Forelimb muscle (tissue), 1 donor: Measurements from ENCODE around the gene AGAP2. TPM values are rescaled to one million over a fixed set of nuclear protein-coding genes. Genes with fewer than 3 reads are reported as not detected.

ENCODE experiments used
- DNase-seq: peaks from one replicate; pipeline ENCODE4 v3.0.0-alpha.2; 2013; ENCODE audit warnings: low read depth
- polyA plus RNA-seq: library from polyadenylated mRNA; unstranded; fragments of 120-200 nt; gene quantifications from one replicate; pipeline ENCODE4 v1.2.1, GENCODE V29; 2013; ENCODE audit not compliant: insufficient read length

Gene AGAP2
- polyA plus RNA-seq, 1 donor: 8.2 TPM

DNA sequence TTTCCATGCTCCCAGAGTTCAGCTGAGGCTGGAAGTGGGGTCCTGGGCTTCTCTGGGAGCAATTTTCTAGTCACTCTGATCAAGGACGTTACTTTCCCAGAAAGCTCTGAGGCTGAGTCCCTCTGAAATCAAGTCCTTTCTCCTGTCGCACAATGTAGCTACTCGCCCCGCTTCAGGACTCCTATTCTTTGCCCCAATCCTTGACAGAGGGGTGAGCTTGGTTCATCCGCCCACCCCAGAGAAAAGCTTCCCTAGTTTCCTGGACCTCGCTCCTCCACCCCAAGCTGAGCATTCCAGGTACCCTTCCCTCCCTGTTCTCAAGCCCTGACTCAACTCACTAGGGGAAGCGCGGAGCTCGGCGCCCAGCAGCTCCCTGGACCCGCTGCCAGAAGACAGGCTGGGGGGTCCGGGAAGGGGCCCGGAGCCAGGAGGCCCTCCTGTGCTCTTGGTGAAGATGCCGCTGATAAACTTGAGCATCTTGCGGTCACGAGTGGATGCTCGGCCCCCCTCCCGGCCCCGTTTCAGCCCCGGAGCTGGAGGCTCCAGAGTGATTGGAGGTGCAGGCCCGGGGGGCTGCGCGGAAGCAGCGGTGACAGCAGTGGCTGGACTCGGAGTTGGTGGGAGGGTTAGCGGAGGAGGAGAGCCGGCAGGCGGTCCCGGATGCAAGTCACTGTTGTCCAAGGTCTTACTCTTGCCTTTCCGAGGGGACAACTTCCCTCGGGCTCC lies 1.6 kb downstream of the AGAP2 start:
- DNase-seq: no peak

- DNase-seq: no peak
Observed at GRCh38 chr12:57735952-57736740, 2.4 kb downstream of the AGAP2 start.

DNA sequence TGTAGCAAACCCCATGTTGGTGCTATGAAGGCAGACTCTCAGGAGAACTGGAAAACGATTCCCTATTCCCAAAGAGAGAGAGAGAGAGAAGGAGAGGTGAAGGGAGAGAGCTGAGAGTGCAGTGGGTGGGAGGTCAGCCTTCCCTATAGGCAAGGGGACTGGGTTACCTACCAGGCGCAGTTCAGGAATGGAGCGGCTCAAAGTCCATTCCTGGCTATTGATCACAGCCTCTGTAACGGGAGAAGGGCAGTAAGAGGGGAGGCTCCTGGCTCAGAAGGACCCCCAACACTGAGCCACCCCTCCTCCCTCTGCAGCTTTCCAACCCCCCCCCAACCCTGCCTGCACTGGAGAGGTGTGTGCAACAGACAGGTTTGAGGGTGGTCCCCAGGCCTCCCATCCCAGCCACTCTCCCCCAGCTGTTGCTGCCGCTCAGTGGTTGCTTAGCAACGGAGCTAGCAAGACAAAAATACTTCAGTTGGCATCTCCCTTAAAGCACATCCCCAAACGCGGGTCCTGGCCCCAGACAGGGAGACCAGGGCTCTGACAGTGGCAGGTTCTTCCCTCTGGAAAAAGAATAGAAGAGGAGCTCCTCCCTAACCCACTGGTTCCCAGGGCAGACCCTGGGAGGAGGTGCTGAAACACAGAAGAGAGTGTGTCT lies 3.2 kb downstream of the AGAP2 start:
- no peak for DNase-seq

GRCh38 chr12:57734591-57734990 lies 4.0 kb downstream of the AGAP2 start:
- no peak for DNase-seq

GRCh38 chr12:57733928-57734327 lies 4.6 kb downstream of the AGAP2 start:
- no peak for DNase-seq

GRCh38 chr12:57732726-57733593 lies 5.6 kb downstream of the AGAP2 start:
- no peak for DNase-seq

DNA sequence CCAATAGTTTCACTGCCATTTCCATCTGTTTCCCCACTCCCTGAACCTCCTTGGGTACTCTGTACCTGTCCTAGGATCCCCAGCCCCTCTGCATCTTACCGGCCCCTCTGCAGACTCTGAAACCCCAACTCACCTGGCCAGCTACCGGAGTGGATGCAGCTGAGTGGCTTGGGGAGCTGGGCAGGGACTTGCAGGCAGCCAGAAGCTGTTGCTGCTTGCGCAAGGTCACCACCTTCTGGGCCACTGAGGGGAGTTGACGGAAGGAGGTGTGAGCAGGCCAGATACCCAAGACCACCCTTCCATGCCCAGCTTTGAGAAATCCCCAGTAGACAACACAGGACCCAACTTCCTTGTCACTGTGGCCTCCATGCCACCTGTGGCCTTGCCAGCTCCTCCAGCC lies 6.3 kb downstream of the AGAP2 start:
- no peak for DNase-seq

DNA sequence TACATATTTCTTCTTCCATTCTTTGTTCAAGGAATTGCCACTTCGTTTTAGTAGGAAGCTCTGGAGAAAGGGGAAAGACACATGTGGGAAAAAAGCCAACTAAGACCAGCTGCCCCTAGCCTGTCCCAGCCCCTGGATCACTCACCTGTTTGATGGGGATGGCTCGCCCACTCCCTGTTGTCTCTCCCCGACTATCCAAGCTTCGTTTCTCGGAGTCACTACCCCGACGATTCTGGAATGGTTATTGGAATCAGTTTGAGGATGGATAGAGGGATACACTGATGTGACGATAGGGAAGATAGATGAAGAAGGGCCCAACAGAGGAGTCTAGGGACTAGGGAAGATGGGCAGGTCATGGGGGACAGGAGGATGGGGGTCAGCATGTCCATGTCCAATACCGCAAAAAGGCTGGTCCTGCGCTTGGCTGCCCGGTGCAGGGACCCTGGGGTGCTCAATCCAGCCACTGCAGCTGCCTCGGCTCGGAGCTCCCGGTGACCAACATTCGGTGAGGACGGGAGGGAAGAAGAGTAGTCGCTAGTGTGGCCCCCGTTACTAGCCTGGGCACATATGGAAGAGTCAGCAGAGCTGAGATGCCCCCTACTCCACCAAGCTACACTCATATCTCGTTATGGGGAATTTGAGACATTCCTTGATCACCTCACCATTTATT lies 7.0 kb downstream of the AGAP2 start:
- DNase-seq: no peak

DNA sequence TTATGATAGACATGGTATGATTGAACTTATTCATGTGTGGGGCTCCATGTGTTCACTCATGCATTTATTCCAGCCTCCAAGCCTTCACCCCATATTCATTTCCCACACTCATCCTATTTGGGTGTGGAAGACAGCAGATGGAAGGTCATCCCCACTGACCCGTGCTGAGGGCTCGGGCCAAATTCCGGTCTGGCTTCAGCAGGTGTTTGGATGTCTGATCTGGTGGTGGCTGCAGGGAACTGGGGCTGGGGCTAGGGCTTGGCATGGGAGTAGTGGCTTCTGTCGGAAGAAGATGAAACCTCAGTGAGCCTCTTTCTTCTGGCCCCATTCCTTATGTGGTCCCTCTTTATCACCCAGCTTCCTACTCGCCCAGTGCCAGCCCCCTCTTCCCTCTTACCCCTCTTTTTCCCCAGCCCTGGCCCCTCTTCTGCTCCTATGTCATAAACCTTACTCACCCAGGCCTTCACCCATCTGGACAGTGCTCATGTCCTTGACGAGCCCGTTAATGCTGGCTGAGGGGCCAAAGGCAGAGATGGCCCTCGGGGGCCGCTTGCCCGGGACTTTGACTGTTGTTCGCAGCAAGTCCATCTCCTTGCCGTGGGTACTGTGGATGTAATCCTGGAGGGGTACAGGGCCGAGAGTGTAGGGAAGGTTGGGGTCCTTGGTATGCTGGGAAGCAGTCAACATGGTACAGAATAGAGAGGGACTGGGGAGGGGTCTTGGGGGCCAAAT lies 8.0 kb downstream of the AGAP2 start:
- no peak for DNase-seq

GRCh38 chr12:57729321-57729844 lies 9.2 kb downstream of the AGAP2 start:
- DNase-seq: no peak

- DNase-seq: no peak
Observed at GRCh38 chr12:57727758-57728395, 10.7 kb downstream of the AGAP2 start.

GRCh38 chr12:57726884-57727757 lies 11.4 kb downstream of the AGAP2 start:
- no peak for DNase-seq

DNA sequence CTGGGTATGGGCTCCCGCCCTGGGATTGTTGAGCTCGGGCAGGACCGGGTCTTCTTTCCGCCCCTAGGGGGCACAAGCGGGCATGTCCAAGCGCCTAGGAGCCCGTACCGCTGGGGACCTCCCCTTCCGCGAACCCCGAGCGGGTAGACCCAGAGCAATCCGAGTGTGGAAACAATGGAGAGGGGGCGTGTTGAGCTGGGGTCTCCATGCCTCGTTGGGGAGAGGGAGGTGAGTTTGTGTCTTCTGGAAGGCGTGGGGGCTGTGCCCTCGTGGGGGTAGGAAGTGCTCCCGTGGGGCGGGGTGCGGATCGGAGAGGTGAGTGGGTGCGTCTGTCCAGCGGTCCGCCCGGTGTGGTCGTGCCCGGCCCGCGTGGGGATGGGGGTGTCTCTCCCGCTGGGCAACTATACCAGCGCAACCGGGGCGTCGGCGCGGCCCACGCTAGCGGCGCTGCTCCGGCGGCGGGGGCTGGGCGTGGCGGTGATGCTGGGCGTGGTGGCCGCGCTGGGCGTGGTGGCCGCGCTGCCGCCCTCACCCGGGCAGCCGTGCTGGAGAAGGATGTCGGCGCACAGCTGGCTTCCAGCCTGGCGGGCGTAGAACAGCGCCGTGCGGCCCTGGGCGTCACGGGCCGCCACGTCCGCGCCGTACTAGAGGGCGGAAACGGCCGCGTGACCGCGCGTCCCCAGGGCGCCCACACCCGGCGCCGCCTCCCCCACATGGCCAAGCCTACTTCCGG lies 12.2 kb downstream of the AGAP2 start:
- DNase-seq: no peak

- DNase-seq: no peak
Observed at GRCh38 chr12:57725851-57726150, 12.7 kb downstream of the AGAP2 start.

DNA sequence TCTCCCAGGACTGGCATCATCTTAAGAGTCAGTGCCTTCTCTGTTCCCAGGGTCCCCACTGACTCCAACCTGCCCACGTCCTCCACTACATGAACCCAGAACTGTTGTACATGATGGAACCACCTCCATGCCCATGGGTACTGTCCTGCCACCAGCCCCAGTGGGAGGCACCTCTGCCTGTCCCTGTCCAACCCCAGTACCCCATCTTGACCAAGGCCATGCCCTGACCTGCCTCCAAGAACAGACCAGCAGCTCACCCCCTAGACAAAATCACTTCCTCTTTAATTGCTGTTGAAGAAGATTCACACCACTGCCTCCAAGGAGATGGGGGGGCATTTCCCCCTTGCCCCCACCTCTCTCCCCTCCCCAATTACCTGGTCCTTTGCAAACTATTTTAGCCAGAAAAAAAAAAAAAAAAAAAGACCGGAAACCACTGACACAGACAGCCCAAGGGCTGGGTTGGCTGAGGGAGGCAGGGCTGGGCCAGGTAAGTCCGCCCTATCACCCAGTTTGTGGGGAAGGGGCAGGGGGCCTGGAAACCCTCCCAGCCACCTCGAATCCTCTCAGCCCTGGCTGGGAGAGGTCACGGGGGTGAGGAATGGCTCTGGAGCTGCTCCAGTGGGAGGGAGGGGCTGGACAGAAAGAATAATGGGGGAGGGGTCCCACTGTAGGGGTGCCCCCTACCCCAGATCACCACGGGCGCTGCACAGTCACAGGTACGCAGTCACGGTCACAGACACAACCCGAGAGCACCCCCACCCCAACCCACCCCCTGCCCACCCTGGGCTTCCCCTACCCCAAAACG lies 13.4 kb downstream of the AGAP2 start:
- DNase-seq: no peak

DNA sequence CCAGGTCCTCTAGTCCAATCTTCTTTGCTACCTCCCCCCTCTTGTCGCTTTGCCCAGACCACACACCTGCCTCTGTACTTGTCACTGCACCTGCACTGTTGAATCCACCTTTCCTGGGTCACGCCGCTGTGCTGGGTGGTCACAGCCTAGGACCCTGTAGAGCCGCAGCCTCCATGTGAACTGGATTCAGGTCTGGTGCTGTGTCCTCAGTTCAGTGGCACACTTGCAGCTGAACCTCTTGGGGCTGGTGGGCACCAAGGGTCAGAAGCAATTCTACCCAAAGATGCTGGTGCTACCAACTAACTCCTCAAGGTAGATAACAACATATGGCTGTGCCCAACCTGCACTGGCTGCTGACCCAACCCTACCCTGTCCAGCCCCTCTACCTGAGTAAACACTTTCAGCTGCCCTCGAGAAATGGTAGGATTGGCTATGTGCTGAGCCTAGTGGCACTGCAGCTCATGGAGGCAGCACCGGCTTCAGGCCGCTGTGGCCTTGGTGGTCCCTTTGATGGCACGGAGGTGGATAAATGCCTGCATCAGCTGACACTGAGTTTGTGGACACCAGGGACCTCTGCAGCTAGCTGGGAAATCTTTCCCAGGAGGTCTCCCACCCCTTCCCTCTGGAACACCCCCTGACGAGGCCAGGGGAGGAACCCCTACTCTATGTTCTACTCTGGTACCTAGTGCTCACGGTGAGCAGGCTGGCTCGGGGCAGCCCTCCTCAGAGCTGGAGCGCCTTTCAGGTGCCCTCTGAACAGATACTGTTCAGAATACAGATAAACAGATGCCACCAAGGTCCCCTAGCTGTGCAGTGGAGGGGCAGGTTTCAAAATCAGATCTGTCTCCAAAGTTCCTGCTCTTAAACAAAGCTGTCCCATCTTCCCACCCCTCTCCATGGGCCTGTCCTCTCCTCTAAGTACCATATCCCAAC lies 14.3 kb downstream of the AGAP2 start:
- DNase-seq: no peak
